ENCODE measurements around the gene CTNNA3. TPM values are rescaled to one million over a fixed set of nuclear protein-coding genes. Genes with fewer than 3 reads are reported as not detected.

CTNNA3 gene
- total and polyA plus RNA-seq, 2 of the 4 experiments (the other 2 are of a cell fraction) = 0.19 to 0.90 TPM

- DNase-seq (no peak), ATAC-seq (ENCODE audit: low read depth) (no peak)
- Histone ChIP-seq H2AK9ac (replicated peaks; ENCODE audit: low read depth, low read length, poor library complexity) (no peak overlapping the region), H3K27ac (ENCODE audit: insufficient read depth, low read length) (no peak overlapping the region), H2AK5ac (ENCODE audit: low read depth, low read length) (no peak overlapping the region), H4K20me1 (ENCODE audit: insufficient read depth, low read length) (no peaks in the 10 kb centered on the region), H3K9me1 (ENCODE audit: insufficient read depth, low read length) (no peaks in the 10 kb centered on the region), H3K9me3 (ENCODE audit: control insufficient read depth, insufficient read depth, low read length) (no peaks in the 10 kb centered on the region), H4K91ac (ENCODE audit: insufficient read depth, low read depth, low read length) (no peak overlapping the region), H3K14ac (replicated peaks; ENCODE audit: low read depth, low read length) (no peak overlapping the region), H3K4me3 (ENCODE audit: insufficient read depth, low read depth, low read length) (no peak overlapping the region), H3K18ac (ENCODE audit: low read depth, low read length) (no peak overlapping the region), H3K23ac (ENCODE audit: low read depth, low read length) (no peak overlapping the region), H3K36me3 (ENCODE audit: control insufficient read depth, insufficient read depth, low read length) (no peaks in the 10 kb centered on the region), H2BK120ac (ENCODE audit: low read depth, low read length) (no peak overlapping the region), H3K4ac (ENCODE audit: low read depth, low read length) (no peak overlapping the region), H2BK5ac (ENCODE audit: low read depth, low read length, poor library complexity, severe bottlenecking) (no peak overlapping the region), H4K5ac (ENCODE audit: low read depth, low read length) (no peak overlapping the region), H3K27me3 (ENCODE audit: control insufficient read depth, insufficient read depth, low read length) (peaks cover 14% of the 10 kb centered on the region), H4K8ac (ENCODE audit: low read depth in 2 of 2, low read length in 2 of 2) (no peak overlapping the region), H2AFZ (replicated peaks; ENCODE audit: low read length, poor library complexity) (no peak overlapping the region), H3K4me1 (ENCODE audit: control insufficient read depth, insufficient read depth, low read length) (no peaks in the 10 kb centered on the region), H2BK15ac (ENCODE audit: low read depth, low read length) (no peak overlapping the region), H3K4me2 (ENCODE audit: low read depth, low read length) (no peak overlapping the region), H3K79me1 (ENCODE audit: low read depth in 1 of 2, low read length in 2 of 2) (no peaks in the 10 kb centered on the region), H3K56ac (ENCODE audit: extremely low read depth, insufficient read depth, low read length) (no peak overlapping the region), H3K9ac (ENCODE audit: low read depth, low read length) (no peak overlapping the region), H2BK20ac (ENCODE audit: low read depth, low read length) (no peak overlapping the region)
- 40% methylated on average over 2 of the region's 7 CpGs; no CpG with 5 or more reads in 1 of the 2 experiments for WGBS, 2 experiments (ENCODE audit: extremely low coverage in 2 of 2, insufficient read length in 1 of 2)
- no TSS peak for BruUV-seq (replicated peaks)
- dilution Hi-C loops (cut with HindIII; ENCODE audit: low sequenced_read_pairs, unreplicated experiment) (no loop called here), in situ Hi-C loops (cut with MboI; ENCODE audit: low sequenced_read_pairs) (loop anchor here (25.0 kb wide), 1 partner anchor 587 kb away; no protein-coding TSS in a partner anchor), intact Hi-C loops (cut with micrococcal nuclease) (no loop called here)
- TF ChIP-seq, protein P1, sequence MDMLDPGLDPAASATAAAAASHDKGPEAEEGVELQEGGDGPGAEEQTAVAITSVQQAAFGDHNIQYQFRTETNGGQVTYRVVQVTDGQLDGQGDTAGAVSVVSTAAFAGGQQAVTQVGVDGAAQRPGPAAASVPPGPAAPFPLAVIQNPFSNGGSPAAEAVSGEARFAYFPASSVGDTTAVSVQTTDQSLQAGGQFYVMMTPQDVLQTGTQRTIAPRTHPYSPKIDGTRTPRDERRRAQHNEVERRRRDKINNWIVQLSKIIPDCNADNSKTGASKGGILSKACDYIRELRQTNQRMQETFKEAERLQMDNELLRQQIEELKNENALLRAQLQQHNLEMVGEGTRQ (IDR thresholded peaks at IDR 0.05; ENCODE audit: low read depth, low read length) = no peak
- TF ChIP-seq ELK1 (IDR thresholded peaks at IDR 0.05; ENCODE audit: borderline replicate concordance, low read depth, low read length) (no peak), RFX5 (IDR thresholded peaks at IDR 0.05; ENCODE audit: low read depth, low read length) (no peak), MAFK (IDR thresholded peaks at IDR 0.05; ENCODE audit: low read depth, low read length) (no peak), RAD21 (IDR thresholded peaks at IDR 0.05; ENCODE audit: low read length) (no peak), CEBPB (IDR thresholded peaks at IDR 0.05; ENCODE audit: low read depth, low read length) (no peak), CHD1 (IDR thresholded peaks at IDR 0.05; ENCODE audit: low read depth, low read length) (no peak), POLR2A (IDR thresholded peaks at IDR 0.05; ENCODE audit: low read depth, low read length) (no peak), SMC3 (IDR thresholded peaks at IDR 0.05; ENCODE audit: low read depth, low read length) (no peak), CTCF (conservative IDR thresholded peaks at IDR 0.05; ENCODE audit: low read depth, low read length) (no peak), NFE2L2 (IDR thresholded peaks at IDR 0.05; ENCODE audit: low read depth, low read length) (no peak), RCOR1 (IDR thresholded peaks at IDR 0.05; ENCODE audit: insufficient replicate concordance, low read length) (no peak), BHLHE40 (IDR thresholded peaks at IDR 0.05; ENCODE audit: low read depth, low read length) (no peak), MAZ (IDR thresholded peaks at IDR 0.05; ENCODE audit: borderline replicate concordance, low read depth, low read length) (no peak), MXI1 (IDR thresholded peaks at IDR 0.05; ENCODE audit: borderline replicate concordance, low read depth, low read length) (no peak), FOS (IDR thresholded peaks at IDR 0.05; ENCODE audit: low read depth, low read length) (no peak)
- POLR2A ChIA-PET (ENCODE audit: unreplicated experiment) = interaction anchor here (0.6 kb wide), 2 partner anchors 97 to 525 kb away, joined by 3 to 4 read pairs; no protein-coding TSS in a partner anchor
- CTCF ChIA-PET = interaction anchor here (0.6 to 1.2 kb wide), 7 partner anchors 8 to 787 kb away, joined by 3 to 6 read pairs (median 4); no protein-coding TSS in a partner anchor
These were observed 770.6 kb downstream of the CTNNA3 start for GRCh38 chr10:66925373-66925772.
